Testis (tissue), 2 donors: ENCODE results near the gene TGM2.

ENCODE experiments used
- CTCF ChIP-seq, 3 experiments: fragments of 450-650 bp in 2 of 3; fragments of 200-600 bp in 1 of 3; sonication (generic) in 1 of 3; IDR thresholded peaks; one replicate each; pipeline ENCODE4 v1.5.1; 2016 to 2019; ENCODE audit warnings: antibody characterized with exemption in 3 of 3, mild to moderate bottlenecking in 2 of 3, moderate library complexity in 1 of 3
- POLR2A ChIP-seq: fragments of 450-650 bp; IDR thresholded peaks from one replicate; pipeline ENCODE4 v1.6.1; 2017; ENCODE audit warnings: antibody characterized with exemption, mild to moderate bottlenecking, moderate library complexity

- no peak for TF ChIP-seq CTCF (IDR thresholded peaks at IDR 0.05)
- TF ChIP-seq POLR2A = no peak
Observed at GRCh38 chr20:38127920-38128528, 37.0 kb downstream of the TGM2 start.
